Measurements from ENCODE around the gene SLCO4C1. TPM values are rescaled to one million over a fixed set of nuclear protein-coding genes. Genes with fewer than 3 reads are reported as not detected.

SLCO4C1 gene
- total RNA-seq, 1 donor from 2014 or later, result 1.5 TPM

DNA sequence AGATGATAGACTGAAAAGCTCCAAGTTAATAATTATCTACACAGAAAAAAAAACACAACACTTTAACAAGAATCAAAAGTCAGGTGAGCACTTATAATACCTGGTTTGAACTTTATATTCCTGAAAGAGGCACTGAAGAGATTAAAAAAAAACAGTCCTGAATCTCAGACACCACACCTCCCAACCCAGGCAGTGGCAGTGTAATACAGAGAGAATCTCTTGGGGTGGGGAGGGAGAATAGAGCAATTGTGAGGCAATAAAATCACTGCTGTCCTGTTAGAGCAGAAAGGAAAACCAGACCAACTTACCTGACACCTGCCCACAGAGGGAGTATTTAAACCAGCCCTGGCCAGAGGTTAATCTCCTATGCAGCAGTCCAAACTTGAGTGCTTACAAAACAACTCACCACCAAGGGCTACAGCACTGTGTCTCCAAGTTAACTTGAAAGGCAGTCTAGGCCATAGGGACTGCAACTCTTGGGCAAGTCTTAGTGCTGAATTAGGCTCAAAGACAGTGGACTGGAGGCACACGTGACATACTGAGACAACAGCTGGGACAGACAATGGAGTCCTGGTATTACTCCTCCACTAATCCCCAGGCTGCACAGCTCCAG lies 54.2 kb downstream of the SLCO4C1 start:
- no peak for DNase-seq
- H3K4me1 Mint-ChIP-seq (ENCODE audit: low read depth, unreplicated experiment), result no peaks in the 10 kb centered on the region
- H3K27ac Mint-ChIP-seq (ENCODE audit: unreplicated experiment), result no peak overlapping the region
- H3K9me3 Mint-ChIP-seq (ENCODE audit: unreplicated experiment), result no peaks in the 10 kb centered on the region
- H3K4me3 Mint-ChIP-seq (ENCODE audit: unreplicated experiment), result no peak overlapping the region
- TF ChIP-seq, protein P1, sequence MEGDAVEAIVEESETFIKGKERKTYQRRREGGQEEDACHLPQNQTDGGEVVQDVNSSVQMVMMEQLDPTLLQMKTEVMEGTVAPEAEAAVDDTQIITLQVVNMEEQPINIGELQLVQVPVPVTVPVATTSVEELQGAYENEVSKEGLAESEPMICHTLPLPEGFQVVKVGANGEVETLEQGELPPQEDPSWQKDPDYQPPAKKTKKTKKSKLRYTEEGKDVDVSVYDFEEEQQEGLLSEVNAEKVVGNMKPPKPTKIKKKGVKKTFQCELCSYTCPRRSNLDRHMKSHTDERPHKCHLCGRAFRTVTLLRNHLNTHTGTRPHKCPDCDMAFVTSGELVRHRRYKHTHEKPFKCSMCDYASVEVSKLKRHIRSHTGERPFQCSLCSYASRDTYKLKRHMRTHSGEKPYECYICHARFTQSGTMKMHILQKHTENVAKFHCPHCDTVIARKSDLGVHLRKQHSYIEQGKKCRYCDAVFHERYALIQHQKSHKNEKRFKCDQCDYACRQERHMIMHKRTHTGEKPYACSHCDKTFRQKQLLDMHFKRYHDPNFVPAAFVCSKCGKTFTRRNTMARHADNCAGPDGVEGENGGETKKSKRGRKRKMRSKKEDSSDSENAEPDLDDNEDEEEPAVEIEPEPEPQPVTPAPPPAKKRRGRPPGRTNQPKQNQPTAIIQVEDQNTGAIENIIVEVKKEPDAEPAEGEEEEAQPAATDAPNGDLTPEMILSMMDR (IDR thresholded peaks at IDR 0.05; ENCODE audit: partially characterized antibody, unreplicated experiment), result no peak
- no peaks in the 10 kb centered on the region for H3K36me3 Mint-ChIP-seq (ENCODE audit: unreplicated experiment)
- no peaks in the 10 kb centered on the region for H3K27me3 Mint-ChIP-seq (ENCODE audit: unreplicated experiment)

DNA sequence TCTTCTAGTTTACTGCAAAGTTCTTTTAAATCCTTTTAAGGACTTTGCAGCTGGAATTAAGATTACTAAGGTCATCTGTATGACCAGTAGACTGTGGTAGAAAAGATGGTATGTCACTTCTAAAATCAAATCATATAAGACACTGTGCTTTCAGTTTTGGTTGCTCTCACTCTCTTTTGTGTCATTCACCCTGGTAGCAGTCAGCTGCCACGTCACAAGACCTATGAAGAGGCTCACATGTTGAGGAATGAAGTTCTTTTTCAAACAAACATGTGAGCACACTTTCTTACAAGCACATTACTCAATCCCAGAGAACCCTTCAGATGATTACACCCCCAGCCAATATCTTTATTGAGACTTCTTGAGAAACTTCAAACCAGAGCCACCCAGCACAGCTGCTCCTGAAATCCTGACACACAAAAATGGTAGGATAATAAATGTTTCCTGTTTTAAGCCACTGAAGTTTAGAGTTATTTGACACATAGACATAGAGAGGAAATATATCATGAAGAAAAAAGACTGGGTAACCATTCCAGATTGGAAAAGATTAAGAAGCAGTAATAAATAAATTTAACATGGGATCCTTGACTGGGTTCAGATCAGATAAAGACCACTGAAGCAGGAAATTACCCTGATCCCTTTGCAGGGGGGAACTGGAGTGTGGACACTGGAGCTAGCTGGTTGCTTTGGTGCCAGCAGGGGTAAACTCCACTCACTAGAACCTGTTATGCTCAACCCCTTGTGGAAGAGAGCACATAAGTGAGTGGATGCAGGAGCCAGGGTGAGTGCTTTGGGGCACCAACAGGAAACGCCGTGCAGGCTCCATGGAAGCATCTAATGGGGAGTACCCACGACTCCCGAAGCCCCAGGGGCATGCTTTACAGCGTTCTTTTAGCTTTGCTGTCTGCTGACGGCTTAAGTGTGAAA lies 64.1 kb downstream of the SLCO4C1 start:
- H3K9me3 Mint-ChIP-seq (ENCODE audit: unreplicated experiment), result no peaks in the 10 kb centered on the region
- no peak for DNase-seq
- no peak overlapping the region for H3K27ac Mint-ChIP-seq (ENCODE audit: unreplicated experiment)
- TF ChIP-seq, protein P1 (IDR thresholded peaks at IDR 0.05; ENCODE audit: partially characterized antibody, unreplicated experiment), result no peak
- H3K4me3 Mint-ChIP-seq (ENCODE audit: unreplicated experiment), result no peak overlapping the region
- no peaks in the 10 kb centered on the region for H3K4me1 Mint-ChIP-seq (ENCODE audit: low read depth, unreplicated experiment)
- H3K36me3 Mint-ChIP-seq (ENCODE audit: unreplicated experiment), result no peaks in the 10 kb centered on the region
- H3K27me3 Mint-ChIP-seq (ENCODE audit: unreplicated experiment), result no peaks in the 10 kb centered on the region

DNA sequence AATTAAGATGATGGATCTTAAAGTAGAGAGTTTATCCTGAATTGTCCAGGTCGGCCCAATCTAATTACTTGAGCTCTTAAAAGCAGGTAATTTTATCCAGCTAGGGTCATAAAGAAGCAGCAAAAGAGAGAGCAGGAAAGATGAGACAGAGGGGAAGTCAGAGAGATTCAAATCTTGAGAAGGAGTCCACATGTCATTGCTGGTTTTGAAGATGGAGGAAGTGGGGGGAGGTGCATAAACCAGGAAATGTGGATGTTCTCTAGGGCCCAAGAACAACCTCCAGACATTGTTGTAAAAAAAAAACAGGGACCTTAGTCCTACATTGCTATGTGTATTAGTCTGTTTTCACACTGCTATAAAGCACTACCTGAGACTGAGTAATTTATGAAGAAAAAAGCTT lies 66.4 kb downstream of the SLCO4C1 start:
- no peaks in the 10 kb centered on the region for H3K9me3 Mint-ChIP-seq (ENCODE audit: unreplicated experiment)
- TF ChIP-seq, protein P1 (IDR thresholded peaks at IDR 0.05; ENCODE audit: partially characterized antibody, unreplicated experiment), result no peak
- no peak overlapping the region for H3K4me3 Mint-ChIP-seq (ENCODE audit: unreplicated experiment)
- H3K27ac Mint-ChIP-seq (ENCODE audit: unreplicated experiment), result no peak overlapping the region
- no peaks in the 10 kb centered on the region for H3K36me3 Mint-ChIP-seq (ENCODE audit: unreplicated experiment)
- H3K4me1 Mint-ChIP-seq (ENCODE audit: low read depth, unreplicated experiment), result no peaks in the 10 kb centered on the region
- DNase-seq, result no peak
- no peaks in the 10 kb centered on the region for H3K27me3 Mint-ChIP-seq (ENCODE audit: unreplicated experiment)

DNA sequence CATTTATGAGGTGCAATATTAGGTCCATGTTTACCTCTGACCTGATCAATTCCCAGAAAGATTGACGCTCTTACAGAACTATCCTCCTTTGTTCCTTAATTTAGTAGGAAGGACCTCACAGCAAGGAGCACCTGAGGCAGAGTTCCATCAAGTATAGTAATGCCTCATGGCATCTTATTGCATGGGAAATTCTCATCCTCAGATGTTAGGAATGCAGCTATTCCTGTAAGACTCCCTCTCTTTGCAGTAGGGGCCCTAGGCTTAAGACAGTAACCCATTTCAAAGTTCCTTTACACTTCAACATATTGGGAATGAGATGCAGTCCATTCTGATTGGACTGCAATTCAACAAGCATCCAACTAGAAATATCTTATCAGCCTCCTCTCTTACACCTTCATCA lies 69.8 kb downstream of the SLCO4C1 start:
- Mint-ChIP-seq H3K4me1 (ENCODE audit: low read depth, unreplicated experiment) (no peaks in the 10 kb centered on the region), H3K27me3 (ENCODE audit: unreplicated experiment) (no peaks in the 10 kb centered on the region), H3K4me3 (ENCODE audit: unreplicated experiment) (no peak overlapping the region), H3K9me3 (ENCODE audit: unreplicated experiment) (no peaks in the 10 kb centered on the region), H3K27ac (ENCODE audit: unreplicated experiment) (no peak overlapping the region), H3K36me3 (ENCODE audit: unreplicated experiment) (no peaks in the 10 kb centered on the region)
- no peak for DNase-seq
- TF ChIP-seq, protein P1 (IDR thresholded peaks at IDR 0.05; ENCODE audit: partially characterized antibody, unreplicated experiment), result no peak

All from glutamatergic neuron (in vitro differentiated cells).